ENCODE results near the gene ACOT8.

DNA sequence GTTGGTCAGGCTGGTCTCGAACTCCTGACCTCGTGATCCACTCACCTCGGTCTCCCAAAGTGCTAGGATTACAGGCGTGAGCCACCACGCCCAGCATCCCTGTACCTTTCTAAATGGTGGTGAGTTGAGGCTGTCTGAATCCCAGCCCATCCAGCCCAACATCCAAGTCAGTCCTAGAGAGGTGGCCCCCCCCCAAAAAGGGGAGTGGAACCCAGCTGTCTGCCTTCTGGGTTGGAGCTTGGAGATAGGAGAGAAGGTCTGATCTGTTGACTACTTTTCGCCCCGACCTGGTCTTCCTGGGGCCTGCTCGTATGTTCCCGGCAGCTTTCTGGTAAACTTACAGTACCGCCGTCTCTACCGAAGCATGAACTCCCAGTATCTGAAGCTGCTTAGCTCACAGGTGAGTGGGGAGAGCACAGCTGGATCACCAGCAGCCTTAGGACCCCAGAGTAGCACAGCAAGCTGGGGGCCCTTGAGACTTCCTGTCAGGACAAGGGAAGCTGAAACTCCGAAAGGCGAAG lies 39.5 kb upstream of the ACOT8 start:
- TF ChIP-seq, protein P1, sequence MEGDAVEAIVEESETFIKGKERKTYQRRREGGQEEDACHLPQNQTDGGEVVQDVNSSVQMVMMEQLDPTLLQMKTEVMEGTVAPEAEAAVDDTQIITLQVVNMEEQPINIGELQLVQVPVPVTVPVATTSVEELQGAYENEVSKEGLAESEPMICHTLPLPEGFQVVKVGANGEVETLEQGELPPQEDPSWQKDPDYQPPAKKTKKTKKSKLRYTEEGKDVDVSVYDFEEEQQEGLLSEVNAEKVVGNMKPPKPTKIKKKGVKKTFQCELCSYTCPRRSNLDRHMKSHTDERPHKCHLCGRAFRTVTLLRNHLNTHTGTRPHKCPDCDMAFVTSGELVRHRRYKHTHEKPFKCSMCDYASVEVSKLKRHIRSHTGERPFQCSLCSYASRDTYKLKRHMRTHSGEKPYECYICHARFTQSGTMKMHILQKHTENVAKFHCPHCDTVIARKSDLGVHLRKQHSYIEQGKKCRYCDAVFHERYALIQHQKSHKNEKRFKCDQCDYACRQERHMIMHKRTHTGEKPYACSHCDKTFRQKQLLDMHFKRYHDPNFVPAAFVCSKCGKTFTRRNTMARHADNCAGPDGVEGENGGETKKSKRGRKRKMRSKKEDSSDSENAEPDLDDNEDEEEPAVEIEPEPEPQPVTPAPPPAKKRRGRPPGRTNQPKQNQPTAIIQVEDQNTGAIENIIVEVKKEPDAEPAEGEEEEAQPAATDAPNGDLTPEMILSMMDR (IDR thresholded peaks at IDR 0.05; ENCODE audit: borderline replicate concordance, extremely low read depth, low read length, poor library complexity, severe bottlenecking) = no peak
- no peak for TF ChIP-seq EZH2 (IDR thresholded peaks at IDR 0.05; ENCODE audit: borderline replicate concordance, low read depth, low read length, severe bottlenecking)
